Tibial artery (tissue), 4 donors: ENCODE data around the gene MUC5B.
A peak's percentile ranks its signal among the peaks of the same experiment; 100 is the strongest.

Experiments used
- DNase-seq, 2 donors: peaks; one replicate each; pipeline ENCODE4 v3.0.0-alpha.2; 2019
- H3K27ac ChIP-seq, 2 donors: fragments of 200-600 bp; sonication (generic) in 1 of 2; 1 replicate in 1 of 2; 2 replicates in 1 of 2; pipeline ENCODE4 v1.5.1; 2018 to 2019; ENCODE audit warnings: mild to moderate bottlenecking in 1 of 2
- H3K27me3 ChIP-seq, 2 donors: fragments of 200-600 bp; sonication (generic) in 1 of 2; one replicate each; pipeline versions ENCODE4 v1.5.1 to v1.6.0; 2016 to 2019
- H3K36me3 ChIP-seq, 3 donors: fragments of 200-600 bp; sonication (generic) in 2 of 3; one replicate each; pipeline ENCODE4 v1.5.1; 2016 to 2019; ENCODE audit warnings: mild to moderate bottlenecking in 2 of 3
- H3K4me1 ChIP-seq, 4 donors: fragments of 200-600 bp; sonication (generic) in 2 of 4; 1 replicate in 3 of 4; 2 replicates in 1 of 4; pipeline ENCODE4 v1.5.1; 2016 to 2019
- H3K4me3 ChIP-seq, 2 donors: fragments of 200-600 bp; sonication (generic) in 1 of 2; 1 replicate in 1 of 2; 2 replicates in 1 of 2; pipeline ENCODE4 v1.5.1; 2018 to 2019; ENCODE audit warnings: mild to moderate bottlenecking in 2 of 2
- H3K9me3 ChIP-seq, 3 donors: fragments of 200-600 bp; sonication (generic) in 1 of 3; one replicate each; pipeline ENCODE4 v1.5.1; 2016 to 2019
- intact Hi-C: fragments of 100-400 bp; cut with DNase I; formaldehyde crosslinking; loops from one replicate; pipeline ENCODE4 v1.15.0; 2023; ENCODE audit warnings: low total_unique reads
- TF ChIP-seq, protein P1 (sequence below), 2 experiments: fragments of 200-600 bp in 1 of 2; fragments of 450-650 bp in 1 of 2; IDR thresholded peaks; one replicate each; pipeline ENCODE4 v1.5.1; 2017 to 2019; ENCODE audit warnings: antibody characterized with exemption in 2 of 2, mild to moderate bottlenecking in 1 of 2, moderate library complexity in 1 of 2

Gene MUC5B

DNA sequence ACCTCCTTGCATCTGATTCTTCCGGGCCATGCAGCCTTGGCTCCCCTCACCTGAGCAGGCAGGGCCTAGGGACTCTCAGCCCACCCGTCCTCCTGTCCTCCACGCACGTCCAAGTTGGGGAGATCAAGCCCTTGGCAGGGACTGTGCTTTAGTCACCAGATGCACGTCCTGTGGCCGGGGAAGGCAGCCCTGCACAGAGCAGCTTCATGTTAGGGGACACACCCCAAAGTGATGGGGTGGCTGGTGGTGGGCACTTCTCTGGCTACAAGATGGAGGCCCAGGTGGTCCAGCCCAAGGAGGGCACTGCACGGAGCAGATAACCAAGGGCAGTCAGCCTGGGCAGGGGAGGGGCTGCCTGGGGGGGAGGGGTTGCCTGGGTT lies 1.2 kb downstream of the MUC5B start:
- no peak overlapping the region for H3K27ac ChIP-seq

DNA sequence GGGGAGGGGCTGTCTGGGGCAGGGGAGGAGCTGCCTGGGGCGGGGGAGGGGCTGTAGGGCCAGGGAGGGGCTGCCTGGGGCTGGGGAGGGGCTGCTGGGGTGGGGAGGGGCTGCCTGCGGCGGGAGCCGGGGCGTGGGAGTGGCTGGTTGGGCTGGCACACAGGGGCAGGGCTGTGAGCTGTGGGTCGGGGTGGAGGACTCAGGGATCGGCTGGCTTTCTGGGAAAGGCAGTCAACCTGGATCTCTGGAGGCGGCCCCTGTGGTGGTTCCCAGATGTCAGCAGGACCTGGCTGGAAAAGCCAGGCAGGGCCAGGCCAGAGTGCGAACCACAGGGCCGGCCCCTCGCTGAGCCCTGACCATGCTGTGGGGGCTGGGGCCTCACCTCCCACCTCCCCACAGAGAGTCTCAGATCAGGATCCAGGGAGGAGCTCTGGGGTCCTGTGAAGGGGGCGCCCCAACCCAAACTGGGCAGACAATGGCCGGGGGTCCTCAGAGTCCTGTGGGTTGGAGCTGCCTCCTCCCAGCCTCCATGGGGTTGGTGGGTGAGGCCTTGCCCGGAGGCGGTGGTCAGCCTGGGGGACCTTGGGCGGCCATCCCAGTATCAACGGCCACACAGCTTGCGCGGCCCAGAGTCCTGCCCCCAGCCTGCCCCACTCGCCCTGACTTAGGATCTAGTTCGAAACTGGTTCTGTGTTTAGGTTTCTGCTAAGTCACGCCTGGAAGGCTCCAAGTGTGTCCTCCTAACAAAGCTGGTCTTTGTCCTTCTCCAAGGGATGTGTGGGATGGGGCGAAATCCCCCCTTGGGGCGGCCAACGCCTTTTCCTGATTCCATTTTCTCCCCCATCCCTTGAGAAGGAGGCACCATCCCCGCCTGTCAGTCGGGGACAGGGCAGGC lies 1.9 kb downstream of the MUC5B start:
- Histone ChIP-seq H3K4me3 (no peak overlapping the region), H3K27me3 (peaks cover 0 to 98% of the 10 kb centered on the region in 2 donors), H3K27ac (no peak overlapping the region), H3K9me3 (no peaks in the 10 kb centered on the region), H3K36me3 (no peaks in the 10 kb centered on the region), H3K4me1 (peaks cover 0 to 27% (median 0%) of the 10 kb centered on the region in 4 donors)
- DNase-seq = peak in 1 of 2 donors; percentile 52
- intact Hi-C loops = no loop called here
- TF ChIP-seq, protein P1, sequence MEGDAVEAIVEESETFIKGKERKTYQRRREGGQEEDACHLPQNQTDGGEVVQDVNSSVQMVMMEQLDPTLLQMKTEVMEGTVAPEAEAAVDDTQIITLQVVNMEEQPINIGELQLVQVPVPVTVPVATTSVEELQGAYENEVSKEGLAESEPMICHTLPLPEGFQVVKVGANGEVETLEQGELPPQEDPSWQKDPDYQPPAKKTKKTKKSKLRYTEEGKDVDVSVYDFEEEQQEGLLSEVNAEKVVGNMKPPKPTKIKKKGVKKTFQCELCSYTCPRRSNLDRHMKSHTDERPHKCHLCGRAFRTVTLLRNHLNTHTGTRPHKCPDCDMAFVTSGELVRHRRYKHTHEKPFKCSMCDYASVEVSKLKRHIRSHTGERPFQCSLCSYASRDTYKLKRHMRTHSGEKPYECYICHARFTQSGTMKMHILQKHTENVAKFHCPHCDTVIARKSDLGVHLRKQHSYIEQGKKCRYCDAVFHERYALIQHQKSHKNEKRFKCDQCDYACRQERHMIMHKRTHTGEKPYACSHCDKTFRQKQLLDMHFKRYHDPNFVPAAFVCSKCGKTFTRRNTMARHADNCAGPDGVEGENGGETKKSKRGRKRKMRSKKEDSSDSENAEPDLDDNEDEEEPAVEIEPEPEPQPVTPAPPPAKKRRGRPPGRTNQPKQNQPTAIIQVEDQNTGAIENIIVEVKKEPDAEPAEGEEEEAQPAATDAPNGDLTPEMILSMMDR (IDR thresholded peaks at IDR 0.05) = no peak

More for the DNA sequence above, 1.2 kb downstream of the MUC5B start:
- no peaks in the 10 kb centered on the region for H3K36me3 ChIP-seq
- peak in 1 of 2 donors; percentile 58 for DNase-seq
- H3K4me3 ChIP-seq = no peak overlapping the region
- TF ChIP-seq, protein P1 (IDR thresholded peaks at IDR 0.05) = no peak
- intact Hi-C loops = no loop called here
- H3K4me1 ChIP-seq = peaks cover 0 to 30% (median 0%) of the 10 kb centered on the region in 4 donors
- H3K9me3 ChIP-seq = no peaks in the 10 kb centered on the region
- peaks cover 0 to 98% of the 10 kb centered on the region in 2 donors for H3K27me3 ChIP-seq

DNA sequence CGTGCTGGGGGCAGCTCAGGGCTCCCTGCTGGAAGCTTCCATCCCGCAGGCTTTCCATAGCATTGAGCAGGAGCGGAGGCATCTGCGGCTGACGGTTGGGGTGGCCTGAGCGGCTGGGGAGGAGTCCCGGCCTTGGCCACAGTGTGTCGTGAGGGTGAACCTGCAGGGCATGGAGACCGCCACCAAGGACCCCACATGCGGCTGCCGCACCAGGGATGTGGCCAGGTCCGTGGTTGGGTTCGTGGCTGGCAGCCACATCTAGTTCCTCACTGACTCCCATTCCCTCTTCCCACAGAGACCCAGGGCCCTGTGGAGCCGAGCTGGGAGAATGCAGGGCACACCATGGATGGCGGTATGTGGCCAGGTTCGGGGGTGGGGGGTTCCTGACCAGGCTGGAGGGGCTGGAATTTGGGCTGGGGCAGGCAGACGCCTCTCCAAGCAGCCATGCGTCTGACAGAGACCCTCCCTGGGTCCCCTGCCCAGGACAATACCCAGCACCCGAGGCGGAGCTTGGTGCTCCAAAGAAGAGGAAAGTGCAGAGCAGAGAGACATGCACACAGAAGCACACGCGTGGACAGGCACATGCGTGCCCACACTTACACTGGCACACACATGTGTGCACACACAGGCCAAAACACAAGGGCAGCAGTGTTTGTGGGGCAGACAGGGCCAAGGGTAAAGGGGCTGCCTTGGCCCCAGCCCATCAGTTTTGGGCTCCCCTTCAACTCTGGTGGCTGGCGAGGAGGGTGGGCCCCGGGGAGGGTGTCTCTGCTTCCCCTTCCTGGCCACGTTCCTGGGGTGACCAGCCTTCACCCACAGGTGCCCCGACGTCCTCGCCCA lies 2.7 kb downstream of the MUC5B start:
- no peaks in the 10 kb centered on the region for H3K9me3 ChIP-seq
- TF ChIP-seq, protein P1 (IDR thresholded peaks at IDR 0.05) = no peak
- DNase-seq = peak in 1 of 2 donors; percentile 60
- H3K4me3 ChIP-seq = no peak overlapping the region
- no peak overlapping the region for H3K27ac ChIP-seq
- intact Hi-C loops = no loop called here
- no peaks in the 10 kb centered on the region for H3K36me3 ChIP-seq
- H3K27me3 ChIP-seq = peaks cover 0 to 98% of the 10 kb centered on the region in 2 donors
- H3K4me1 ChIP-seq = peaks cover 0 to 21% (median 0%) of the 10 kb centered on the region in 4 donors

DNA sequence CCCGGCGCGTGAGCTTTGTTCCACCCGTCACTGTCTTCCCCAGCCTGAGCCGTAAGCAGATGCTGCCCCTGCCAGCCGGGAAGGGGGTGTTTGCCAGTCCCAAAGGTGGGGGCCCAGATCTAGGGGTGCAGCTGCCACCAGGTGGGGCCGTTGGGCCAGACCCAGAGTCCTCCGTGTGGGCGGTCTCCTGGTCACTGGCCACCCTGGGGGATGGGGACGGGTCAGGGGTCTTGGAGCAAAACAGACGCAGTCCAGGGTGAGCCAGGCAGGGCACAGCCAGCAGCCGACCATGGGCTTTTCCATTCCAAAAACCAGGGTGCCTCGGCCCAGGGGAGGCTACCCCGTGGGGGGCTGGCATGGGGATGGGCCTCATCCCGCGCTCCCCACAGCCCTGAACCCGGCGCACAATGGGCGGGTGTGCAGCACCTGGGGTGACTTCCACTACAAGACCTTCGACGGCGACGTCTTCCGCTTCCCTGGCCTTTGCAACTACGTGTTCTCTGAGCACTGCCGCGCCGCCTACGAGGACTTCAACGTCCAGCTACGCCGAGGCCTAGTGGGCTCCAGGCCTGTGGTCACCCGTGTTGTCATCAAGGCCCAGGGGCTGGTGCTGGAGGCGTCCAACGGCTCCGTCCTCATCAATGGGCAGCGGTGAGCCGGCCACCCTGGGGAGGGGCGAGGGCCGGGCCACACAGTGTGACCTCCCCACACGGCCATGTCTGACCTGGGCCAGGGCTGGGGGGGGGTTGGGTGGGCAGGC lies 3.5 kb downstream of the MUC5B start:
- no peaks in the 10 kb centered on the region for H3K36me3 ChIP-seq
- TF ChIP-seq, protein P1 (IDR thresholded peaks at IDR 0.05) = no peak
- H3K27ac ChIP-seq = no peak overlapping the region
- H3K27me3 ChIP-seq = peaks cover 0 to 98% of the 10 kb centered on the region in 2 donors
- H3K9me3 ChIP-seq = no peaks in the 10 kb centered on the region
- no peak overlapping the region for H3K4me3 ChIP-seq
- peaks cover 0 to 21% (median 0%) of the 10 kb centered on the region in 4 donors for H3K4me1 ChIP-seq
- DNase-seq = peak in 1 of 2 donors; percentile 60
- intact Hi-C loops = no loop called here

DNA sequence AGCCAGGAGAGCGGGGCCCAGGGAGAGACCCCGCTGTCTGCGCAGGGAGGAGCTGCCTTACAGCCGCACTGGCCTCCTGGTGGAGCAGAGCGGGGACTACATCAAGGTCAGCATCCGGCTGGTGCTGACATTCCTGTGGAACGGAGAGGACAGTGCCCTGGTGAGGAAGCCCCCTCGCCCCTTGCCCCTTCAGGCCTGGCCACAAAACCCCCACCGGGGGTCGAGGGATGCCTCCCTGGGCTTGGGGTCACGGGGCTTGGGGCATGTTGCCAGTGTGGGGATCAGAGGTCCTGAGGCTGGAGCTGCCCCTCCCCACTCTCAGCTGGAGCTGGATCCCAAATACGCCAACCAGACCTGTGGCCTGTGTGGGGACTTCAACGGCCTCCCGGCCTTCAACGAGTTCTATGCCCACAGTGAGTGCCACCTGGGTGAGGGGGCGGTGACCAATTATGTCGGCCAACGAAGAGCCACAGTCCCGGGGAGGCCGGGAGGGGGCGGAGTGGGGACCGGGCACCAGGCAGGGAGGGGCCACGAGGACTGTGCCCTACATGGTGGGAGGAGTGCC lies 4.2 kb downstream of the MUC5B start:
- Histone ChIP-seq H3K4me1 (peaks cover 0 to 21% (median 0%) of the 10 kb centered on the region in 4 donors), H3K4me3 (no peak overlapping the region), H3K36me3 (no peaks in the 10 kb centered on the region), H3K27me3 (peaks cover 0 to 98% of the 10 kb centered on the region in 2 donors), H3K27ac (no peak overlapping the region), H3K9me3 (no peaks in the 10 kb centered on the region)
- TF ChIP-seq, protein P1 (IDR thresholded peaks at IDR 0.05) = no peak
- peak in 1 of 2 donors; percentile 61 for DNase-seq
- intact Hi-C loops = no loop called here
